HCT116 (cell line): ENCODE data around the gene SCGB3A1.

ENCODE experiments used
- CBX3 ChIP-seq: IDR thresholded peaks from 2 replicates; pipeline ENCODE4 v1.6.1; 2012; ENCODE audit warnings: low read depth
- FOSL1 ChIP-seq: IDR thresholded peaks from 2 replicates; pipeline ENCODE4 v1.6.1; 2012; ENCODE audit warnings: low read depth
- JUND ChIP-seq: IDR thresholded peaks from 2 replicates; pipeline ENCODE4 v1.6.1; 2012
- POLR2A ChIP-seq: IDR thresholded peaks from 2 replicates; pipeline ENCODE4 v1.7.0; 2011; ENCODE audit warnings: borderline replicate concordance; ENCODE audit not compliant: insufficient read depth, insufficient read length; ENCODE audit errors: extremely low read depth
- TF ChIP-seq, protein P1 (sequence below): IDR thresholded peaks from 2 replicates; pipeline ENCODE4 v1.6.1; 2012; ENCODE audit warnings: low read depth
- TF ChIP-seq, protein P2 (sequence below), 3 experiments: fragments of 200-600 bp in 1 of 3; sonication (generic) in 1 of 3; IDR thresholded peaks in 2 of 3; conservative IDR thresholded peaks in 1 of 3; 2 replicates each; pipeline ENCODE4 v1.5.1; 2012 to 2017; ENCODE audit warnings: low read depth in 2 of 3, low read length in 2 of 3, antibody characterized with exemption in 1 of 3, borderline replicate concordance in 1 of 3, control low read depth in 1 of 3, mild to moderate bottlenecking in 1 of 3, mixed read lengths in 1 of 3, mixed run types in 1 of 3, moderate library complexity in 1 of 3; ENCODE audit not compliant: insufficient read depth in 1 of 3

DNA sequence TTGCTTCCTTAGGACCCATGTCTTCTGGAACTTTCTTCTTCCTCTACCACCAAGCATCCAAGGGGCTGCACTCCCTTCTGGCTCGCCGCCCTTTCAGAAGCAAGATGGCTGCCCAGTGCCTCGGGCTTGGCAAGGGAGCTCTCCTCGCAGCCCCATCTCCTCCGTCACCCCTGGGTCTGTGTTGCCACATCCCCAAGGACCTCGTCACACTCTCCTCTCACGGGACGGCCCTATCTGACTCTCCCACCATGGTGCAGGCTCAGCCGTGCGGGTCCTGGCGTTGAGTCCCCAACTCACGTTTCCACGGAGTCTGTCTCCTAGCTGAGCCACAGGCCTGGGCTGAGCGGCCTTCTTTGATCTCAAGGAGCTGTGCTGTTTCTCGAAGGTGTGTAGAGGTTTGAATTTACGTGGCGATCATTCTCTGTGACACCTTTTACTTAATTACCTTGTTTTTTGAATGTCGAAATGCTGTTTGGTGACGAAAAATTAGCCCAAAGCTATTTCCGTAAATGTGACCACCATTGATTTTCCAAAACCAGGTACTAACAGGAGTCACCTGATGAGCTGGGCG, 15.0 kb upstream of the SCGB3A1 start:
- TF ChIP-seq, protein P1, sequence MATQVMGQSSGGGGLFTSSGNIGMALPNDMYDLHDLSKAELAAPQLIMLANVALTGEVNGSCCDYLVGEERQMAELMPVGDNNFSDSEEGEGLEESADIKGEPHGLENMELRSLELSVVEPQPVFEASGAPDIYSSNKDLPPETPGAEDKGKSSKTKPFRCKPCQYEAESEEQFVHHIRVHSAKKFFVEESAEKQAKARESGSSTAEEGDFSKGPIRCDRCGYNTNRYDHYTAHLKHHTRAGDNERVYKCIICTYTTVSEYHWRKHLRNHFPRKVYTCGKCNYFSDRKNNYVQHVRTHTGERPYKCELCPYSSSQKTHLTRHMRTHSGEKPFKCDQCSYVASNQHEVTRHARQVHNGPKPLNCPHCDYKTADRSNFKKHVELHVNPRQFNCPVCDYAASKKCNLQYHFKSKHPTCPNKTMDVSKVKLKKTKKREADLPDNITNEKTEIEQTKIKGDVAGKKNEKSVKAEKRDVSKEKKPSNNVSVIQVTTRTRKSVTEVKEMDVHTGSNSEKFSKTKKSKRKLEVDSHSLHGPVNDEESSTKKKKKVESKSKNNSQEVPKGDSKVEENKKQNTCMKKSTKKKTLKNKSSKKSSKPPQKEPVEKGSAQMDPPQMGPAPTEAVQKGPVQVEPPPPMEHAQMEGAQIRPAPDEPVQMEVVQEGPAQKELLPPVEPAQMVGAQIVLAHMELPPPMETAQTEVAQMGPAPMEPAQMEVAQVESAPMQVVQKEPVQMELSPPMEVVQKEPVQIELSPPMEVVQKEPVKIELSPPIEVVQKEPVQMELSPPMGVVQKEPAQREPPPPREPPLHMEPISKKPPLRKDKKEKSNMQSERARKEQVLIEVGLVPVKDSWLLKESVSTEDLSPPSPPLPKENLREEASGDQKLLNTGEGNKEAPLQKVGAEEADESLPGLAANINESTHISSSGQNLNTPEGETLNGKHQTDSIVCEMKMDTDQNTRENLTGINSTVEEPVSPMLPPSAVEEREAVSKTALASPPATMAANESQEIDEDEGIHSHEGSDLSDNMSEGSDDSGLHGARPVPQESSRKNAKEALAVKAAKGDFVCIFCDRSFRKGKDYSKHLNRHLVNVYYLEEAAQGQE = no peak
- TF ChIP-seq POLR2A (no peak), CBX3 (no peak), FOSL1 (no peak), JUND (no peak)
- TF ChIP-seq, protein P2, sequence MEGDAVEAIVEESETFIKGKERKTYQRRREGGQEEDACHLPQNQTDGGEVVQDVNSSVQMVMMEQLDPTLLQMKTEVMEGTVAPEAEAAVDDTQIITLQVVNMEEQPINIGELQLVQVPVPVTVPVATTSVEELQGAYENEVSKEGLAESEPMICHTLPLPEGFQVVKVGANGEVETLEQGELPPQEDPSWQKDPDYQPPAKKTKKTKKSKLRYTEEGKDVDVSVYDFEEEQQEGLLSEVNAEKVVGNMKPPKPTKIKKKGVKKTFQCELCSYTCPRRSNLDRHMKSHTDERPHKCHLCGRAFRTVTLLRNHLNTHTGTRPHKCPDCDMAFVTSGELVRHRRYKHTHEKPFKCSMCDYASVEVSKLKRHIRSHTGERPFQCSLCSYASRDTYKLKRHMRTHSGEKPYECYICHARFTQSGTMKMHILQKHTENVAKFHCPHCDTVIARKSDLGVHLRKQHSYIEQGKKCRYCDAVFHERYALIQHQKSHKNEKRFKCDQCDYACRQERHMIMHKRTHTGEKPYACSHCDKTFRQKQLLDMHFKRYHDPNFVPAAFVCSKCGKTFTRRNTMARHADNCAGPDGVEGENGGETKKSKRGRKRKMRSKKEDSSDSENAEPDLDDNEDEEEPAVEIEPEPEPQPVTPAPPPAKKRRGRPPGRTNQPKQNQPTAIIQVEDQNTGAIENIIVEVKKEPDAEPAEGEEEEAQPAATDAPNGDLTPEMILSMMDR (IDR thresholded peaks at IDR 0.05 in 2 of 3, conservative IDR thresholded peaks at IDR 0.05 in 1 of 3; ENCODE audit: borderline replicate concordance in 1 of 3, insufficient read depth in 1 of 3, low read depth in 2 of 3, low read length in 2 of 3) = no peak; a peak in 1 of 6 replicates
